Fibroblast of skin of left biceps (primary cell): Measurements from ENCODE around the gene GRIA4.
A peak's percentile ranks its signal among the peaks of the same experiment; 100 is the strongest.

Experiments
- DNase-seq, 2 experiments: peaks; one replicate each; pipeline ENCODE4 v3.0.0-alpha.2; 2013; ENCODE audit warnings: low read depth in 2 of 2

Gene GRIA4

DNA sequence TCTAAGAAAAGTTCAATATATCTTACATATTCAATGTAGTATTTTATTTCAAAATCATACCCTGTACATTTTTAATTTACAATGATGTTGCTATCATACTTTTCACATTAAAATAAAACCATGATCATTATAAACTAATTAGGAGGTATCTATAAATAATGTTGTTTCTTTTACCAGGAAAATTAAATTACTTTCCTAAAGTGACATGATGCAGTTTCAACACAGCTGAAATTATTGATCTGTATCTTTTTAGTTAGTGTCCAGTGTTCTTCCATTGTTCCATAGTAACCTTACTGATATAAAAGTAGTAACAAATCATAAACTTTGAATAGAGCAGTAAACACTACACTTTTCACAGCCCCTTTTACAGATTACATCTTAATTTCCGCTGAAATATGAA is 29.7 kb downstream of the GRIA4 start:
- DNase-seq, result no peak

DNA sequence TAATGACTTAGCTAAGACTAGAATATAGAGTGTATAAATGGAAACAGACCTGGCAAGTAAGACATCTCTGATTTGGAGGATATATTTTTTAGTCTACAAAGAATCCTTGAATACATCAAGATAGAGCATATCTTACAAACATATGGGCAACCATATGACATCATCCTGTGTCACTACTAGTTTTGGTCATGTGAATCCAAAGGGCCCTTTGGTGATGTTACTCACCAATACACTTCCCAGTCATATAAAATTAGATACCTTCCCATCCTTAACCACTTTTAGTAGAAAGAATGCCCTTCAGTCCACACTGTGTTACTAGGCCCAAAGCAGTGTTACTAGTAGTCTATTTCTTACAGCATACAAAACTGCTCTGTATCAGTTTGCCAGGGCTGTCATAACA is 31.6 kb downstream of the GRIA4 start:
- no peak for DNase-seq

DNA sequence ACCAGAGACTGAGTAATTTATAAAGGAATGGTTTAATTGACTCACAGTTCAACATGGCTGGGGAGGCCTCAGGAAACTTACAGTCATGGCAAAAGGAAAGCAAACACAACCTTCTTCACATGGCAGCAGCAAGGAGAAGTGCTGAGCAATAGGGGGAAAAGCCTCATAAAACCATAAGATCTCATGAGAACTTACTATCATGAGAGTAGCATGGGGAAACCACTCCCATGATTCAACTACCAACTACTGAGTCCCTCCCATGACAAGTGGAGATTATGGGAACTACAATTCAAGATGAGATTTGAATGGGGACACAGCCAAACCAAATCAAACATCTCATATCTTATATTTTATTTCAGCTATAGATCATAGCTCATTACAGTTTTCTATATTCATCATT is 33.0 kb downstream of the GRIA4 start:
- no peak for DNase-seq

DNA sequence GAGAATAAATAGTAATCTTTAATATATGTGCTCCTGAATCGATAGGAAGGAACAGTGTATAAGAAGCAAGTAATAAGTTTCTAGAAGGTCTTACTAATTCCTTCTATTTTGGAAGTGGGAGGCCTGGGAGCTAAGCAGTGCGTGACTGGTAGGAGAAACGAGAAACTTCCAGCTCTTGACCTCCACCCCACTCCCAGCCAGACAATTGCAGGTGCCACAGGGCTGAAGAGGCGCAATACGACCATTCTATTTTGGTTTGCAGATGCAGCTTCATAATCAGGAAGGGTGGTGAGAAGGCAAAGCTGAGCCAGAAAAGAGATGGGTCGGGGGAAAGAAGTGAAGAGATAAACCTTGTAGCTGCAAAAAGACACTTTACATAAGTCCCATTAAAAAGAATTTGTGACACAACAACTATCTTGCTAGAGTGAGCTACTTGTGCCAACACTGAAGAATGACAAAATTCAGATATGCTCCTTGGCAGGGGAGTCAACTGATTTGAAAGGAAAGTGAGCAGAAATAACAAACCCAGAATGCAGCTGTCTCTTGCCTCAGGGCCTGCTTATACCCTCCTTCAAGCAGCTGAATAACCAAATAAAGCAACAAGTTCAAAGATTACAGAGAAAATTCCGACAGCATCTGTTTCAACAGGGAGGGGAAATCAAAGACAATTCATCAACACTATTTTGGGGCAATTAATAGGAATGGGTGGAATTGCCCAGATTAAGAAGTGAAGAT is 35.1 kb downstream of the GRIA4 start:
- DNase-seq, result no peak

DNA sequence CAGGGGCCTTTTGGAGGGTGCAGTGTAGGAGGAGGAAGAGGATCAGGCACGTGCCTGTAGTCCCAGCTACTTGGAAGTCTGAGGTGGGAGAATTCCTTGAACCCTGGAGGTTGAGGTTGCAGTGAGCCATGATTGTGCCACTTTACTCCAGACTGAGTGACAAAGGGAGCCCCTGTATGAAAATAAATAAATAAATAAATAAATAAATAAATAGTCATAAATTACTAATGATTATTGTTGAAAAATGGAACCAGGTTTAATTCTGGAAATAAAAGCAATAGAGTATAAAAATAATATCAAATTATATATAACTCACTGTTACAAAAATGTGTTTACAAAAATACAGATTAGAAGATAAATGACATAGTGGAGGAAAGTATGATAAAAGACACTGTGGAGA is 37.9 kb downstream of the GRIA4 start:
- no peak for DNase-seq

DNA sequence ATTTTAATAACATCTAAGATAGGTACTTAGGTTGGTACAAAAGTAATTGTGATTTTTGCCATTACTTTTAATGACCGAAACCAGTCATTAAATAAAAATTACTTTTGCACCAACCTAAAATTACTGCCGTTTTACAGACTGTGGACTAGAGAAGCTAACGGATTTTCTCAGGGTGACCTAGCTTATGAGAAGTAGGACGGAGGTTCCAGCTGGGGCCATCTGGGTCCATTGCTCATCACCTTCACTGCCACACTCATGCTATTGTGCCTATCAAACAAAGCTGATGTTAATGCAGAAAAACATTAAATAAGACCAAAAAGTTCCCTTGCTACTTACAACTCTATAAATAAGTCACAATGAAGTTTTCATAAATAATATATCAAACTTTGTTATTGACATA is 38.9 kb downstream of the GRIA4 start:
- DNase-seq, result no peak

DNA sequence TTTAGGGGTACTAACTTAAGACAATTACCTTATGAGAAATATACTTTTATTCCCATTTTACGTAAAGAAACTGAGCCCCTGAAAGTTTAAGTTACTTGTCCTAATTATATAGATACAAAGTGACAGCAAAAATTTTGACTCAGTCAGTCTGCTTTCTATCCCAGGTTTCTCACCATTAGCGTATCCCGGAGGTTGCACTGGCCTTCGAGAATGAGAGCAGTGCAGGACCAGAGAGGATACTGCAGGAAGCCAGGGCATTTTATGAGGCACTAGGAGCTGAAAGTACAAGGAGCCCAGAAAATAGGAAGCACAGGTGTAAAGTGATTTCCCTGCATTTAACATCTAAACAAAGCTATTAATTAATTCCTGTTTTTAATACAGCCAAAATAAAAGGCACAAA is 55.4 kb downstream of the GRIA4 start:
- no peak for DNase-seq

DNA sequence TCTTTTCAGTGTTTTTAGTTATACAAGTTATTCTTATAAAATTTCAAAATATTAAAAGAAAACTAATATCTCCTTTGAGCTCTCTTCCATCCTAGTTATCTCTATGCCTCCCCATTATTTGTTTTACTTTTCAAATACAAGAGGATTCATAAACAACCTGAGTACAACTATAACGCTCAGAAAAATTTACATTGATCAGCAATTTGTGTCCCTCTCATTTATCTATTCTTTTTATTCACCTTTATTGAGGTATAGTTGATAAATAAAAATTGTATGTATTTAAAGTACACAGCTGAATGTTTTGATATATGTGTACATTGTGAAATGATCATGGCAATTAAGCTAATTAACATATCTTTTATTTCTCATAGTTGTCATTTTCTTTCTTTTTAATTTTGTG is 57.6 kb downstream of the GRIA4 start:
- no peak for DNase-seq

DNA sequence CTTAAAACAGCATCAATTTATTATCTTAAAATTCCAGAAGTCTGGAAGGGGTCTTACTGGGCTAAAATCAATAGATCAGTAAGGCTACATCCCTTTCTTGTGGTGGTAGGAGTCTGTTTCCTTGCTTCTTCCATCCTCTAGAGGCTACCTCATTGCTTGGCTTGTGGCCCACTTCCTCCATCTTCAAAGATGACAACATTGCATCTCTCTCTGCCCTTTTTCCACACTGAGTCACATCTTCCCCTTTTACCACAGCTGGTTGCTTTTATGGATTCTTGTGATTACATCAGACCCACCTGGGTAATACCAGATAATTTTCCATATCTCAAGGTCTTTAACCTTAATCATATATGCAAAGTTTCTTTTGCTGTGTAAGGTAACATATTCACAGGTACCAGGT is 60.9 kb downstream of the GRIA4 start:
- no peak for DNase-seq

DNA sequence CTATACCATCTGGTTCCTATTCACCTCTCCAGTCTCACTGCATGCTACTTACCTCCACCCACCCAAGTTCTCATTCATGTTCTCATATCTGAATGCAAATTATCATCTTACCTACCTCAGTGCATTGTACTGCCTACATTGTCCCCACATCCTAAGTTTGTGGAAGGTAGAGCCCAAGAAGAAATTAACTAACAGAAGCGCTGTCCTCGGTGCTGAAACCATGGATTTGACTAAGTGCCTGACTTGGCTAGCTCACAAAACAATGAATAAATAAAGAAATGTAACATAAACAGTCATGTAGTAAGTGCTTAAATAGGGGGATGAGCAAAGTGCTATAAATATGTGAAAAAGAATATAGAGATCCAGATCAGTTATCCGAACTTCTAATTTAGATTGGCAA is 63.2 kb downstream of the GRIA4 start:
- peak; percentile 22 to 31 for DNase-seq

DNA sequence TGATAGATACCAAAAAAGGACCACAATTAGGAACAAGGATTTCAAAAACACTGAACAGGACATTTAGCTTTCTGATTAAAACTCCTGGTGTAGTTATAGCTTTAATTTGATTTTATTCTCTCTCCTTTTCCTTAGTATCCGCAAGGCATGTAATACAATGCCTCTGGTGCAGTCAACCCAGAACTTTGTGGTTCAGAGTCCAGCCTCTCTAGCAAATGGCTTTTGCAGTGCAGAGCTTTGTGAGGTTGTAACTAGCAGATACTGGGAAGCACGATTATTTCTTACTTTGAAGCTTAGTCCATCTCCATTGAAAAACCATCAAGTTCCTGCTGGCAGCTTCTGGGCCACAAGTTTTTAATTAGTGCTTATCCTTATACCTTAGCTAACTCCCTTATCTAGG is 79.8 kb downstream of the GRIA4 start:
- no peak for DNase-seq

DNA sequence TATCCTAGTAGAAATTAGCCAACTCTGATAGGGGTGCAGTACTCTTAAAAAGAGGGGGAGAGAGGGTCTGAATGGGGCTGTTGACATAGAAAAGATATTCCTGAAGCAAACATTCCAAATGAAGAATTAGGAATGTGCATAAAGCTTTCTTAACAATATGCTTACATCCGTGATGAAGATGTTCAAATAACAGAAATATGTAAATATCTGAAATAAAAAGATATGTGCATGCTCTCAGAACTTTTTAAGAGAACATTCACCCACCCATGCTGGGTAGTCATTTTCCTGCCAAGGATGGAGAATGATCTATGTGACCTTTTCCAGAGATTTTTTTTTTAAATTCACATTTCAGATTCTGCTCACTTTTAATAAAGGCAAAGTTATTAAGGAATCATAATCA is 80.6 kb downstream of the GRIA4 start:
- no peak for DNase-seq

DNA sequence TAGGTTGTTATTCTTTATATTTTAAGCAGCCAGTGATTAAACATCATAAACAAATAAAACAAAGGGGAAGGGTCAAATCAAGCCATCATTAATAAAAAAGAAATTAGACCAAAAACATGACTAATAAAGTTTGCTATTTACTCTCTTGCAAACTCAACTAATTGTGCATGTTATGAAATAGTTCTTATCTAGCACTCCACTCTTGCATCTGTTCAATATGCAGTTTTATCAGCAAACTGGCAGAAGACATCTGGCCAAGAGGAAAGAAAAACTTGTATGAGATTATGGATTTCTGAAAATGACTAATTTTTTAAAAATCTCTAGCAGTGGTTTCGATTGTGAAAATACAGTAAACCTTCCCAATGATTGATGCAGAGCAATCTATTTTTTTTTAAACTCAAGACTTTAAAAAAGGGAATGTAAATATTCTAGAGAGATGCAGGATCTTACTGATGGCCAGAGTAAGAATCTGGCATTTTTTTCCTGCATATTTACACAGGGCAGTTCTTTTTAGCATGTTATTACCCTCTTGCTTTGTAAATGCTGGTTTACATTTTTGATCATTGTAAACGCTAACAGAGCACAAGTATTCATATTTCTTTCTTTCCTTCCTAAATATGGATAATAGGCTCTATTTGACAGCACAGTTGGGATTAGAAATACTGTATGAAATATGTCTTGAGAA is 83.3 kb downstream of the GRIA4 start:
- no peak for DNase-seq

DNA sequence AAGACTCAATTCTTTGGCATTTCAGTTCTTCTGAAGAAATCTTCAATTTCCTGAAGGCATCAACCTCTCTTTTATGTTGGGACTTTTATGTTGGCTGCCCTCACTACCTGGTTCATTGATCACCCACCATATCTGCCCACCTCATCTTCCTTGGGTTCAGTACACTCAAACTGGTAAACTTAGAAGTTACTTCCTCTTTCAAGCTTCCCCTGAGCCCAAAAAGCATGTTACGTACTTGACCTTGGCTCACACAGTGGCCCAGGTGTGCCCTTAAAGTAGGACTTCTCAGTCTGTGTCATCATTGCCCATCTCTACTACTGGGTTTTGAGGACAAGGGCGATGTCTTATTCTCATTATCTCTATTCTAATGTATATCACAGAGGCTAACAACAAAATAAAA is 86.1 kb downstream of the GRIA4 start:
- no peak for DNase-seq

DNA sequence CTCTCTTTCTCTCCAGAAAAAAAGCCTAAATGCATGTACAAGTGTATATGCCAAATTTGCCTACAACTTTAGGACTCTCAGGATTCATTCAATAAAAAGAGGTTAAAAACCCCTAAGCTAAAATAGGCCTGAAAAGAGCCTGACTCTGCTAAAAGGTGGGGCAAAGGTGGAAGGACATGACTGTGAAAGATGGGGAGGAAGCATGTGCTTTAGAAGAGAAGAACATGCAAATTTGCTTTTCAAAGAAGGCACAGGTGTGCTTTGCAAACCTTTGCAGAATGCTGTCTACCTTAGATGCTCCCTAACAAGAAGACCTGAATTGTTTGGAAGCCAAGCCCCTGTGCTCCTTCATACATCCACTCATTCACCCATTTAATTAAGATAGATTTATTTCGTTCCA is 87.4 kb downstream of the GRIA4 start:
- no peak for DNase-seq

DNA sequence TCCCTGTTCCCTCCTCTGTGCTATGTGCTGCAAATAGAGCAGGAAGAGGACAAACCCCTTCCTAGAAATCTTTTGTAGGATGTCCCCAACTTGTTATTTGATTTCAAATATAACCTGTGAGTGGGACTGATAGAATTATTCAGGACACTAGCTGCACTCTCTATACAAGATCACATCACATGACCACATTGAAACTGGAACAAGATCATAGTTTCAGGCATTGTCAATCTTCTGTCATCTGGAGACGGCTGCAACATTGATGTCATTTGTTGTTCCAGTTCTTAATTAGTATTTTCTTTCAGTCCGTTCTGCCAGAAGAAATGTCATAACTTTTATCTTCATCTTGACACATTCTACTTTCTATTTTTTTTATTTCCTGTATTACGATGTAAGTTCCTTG is 89.3 kb downstream of the GRIA4 start:
- no peak for DNase-seq

DNA sequence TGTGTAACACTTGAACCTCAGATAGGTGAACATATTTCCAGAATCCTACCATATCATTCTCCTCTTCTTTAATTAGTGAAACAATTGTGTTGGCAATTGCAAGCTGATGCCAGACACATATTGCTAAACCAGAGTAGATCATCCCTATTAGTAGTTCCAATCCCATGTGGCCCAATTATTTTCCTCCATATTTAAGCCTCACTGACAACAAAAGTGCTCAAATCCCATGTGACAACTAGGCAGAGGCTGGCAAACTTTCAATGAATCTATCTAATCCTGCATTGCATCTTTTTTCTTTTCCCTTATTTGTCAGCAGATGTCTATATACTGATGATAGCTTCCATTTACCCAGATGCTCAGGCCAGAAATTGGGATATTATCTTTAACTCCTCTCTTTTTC is 90.4 kb downstream of the GRIA4 start:
- no peak for DNase-seq

DNA sequence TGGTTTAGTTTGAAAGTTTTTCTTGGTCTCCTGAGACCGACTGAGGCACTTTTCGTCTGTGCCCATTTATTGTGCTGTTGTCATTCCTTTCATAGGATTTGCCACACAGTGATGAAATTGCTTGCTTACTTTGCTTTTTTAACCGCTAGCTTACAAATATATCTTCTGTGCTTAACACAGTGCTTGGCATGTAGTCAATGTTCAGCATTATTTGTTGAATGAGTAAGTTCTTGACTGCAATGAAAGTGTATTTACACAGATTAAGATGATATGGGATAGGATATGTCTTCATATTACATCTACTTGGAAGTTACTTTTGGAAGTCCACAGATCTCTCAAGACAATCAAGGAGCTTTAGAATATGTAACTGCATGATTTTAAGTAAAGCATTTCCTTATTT is 91.2 kb downstream of the GRIA4 start:
- DNase-seq, result no peak

DNA sequence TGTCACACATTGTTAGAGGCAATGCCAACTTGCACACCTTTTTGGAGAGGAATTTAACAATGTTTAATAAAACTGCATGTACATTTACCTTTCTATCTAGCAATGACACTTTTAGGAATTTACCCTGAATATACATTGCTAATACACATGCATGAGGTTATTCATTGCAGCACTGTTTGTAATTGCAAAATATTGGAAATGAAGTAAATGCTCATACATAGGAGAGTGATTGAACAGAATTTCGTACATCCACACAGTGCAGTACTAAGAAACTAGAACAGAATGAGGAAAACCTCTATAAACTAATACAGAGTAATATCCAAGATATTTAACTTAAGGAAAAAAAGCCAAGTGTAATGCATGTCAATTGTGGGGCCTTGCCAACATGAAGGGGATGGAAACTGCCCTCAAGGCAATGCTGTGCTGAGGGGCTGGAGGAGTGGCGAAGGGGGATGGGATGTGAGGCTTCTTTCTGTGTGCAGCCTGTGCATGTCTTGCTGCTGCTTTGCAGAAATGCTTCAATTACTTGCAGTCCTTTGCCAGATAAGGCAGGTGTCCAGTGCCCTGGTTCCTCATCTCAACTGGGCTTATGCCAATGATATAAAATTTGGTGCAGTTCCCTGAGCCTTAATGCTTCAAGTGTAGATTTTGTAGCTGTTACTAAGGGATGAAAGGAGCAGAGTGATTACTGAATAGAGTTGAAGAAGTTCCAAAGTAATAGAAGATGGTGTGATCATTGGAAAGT is 96.1 kb downstream of the GRIA4 start:
- DNase-seq, result no peak

DNA sequence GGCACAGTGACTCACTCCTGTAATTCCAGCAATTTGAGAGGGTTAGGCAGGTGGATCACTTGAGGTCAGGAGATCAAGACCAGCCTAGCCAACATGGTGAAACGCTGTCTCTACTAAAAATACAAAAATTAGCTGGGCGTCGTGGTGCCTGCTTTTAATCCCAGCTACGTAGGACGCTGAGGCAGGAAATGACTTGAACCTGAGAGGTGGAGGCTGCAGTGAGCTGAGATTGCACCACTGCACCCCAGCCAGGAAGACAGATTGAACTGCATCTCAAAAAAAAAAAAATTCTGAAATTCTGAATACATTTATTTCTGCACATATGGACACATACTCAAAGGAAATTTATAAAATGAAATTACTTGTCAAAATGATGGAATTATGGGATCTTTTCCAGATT is 103.2 kb downstream of the GRIA4 start:
- DNase-seq, result no peak

DNA sequence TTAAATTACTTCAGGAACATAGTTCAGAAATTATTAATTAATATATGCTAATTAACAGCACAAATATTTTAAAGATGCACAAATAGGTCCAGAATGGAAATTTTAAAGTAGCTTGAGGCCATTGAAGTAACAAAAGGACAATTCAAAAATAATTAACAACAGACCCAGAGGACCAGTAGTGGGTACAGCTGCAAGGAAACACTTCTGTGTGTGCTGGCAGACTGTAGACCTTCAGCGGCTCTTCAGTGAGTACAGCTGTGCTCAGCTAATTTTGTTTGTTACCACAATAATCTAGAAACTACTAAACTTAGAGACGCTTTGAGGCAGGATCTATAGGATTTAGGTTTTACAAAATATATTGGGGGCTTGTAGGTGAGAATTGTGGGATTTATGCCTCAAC is 103.8 kb downstream of the GRIA4 start:
- no peak for DNase-seq

DNA sequence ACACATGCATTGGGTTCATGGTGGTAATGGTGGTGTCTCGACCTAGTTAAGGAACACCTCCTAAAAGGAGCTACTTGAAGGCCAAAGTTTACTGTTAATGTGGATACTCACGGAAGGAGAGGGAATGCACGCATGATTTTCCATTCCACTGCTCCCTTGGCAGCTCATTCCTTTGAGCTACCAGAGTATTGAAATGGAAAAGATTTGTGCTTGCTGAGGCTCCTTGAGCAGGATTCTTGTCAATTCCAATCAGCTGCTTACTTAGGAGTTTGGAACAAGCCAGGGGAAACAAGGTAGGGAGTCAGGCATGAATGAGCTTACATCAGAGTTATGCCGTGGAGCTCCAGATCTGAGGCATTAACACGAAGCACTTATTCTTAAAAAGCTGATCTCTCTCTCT is 108.8 kb downstream of the GRIA4 start:
- no peak for DNase-seq
